Mesendoderm (in vitro differentiated cells): Measurements from ENCODE around the gene CHRM4.
A peak's percentile ranks its signal among the peaks of the same experiment; 100 is the strongest.

Experiments used
- DNase-seq: peaks from one replicate; pipeline ENCODE4 v3.0.0; 2013
- H2AK5ac ChIP-seq: 2 replicates; pipeline ENCODE4 v1.6.1; 2013; ENCODE audit warnings: low read length, inconsistent platforms
- H2BK120ac ChIP-seq: 2 replicates; pipeline ENCODE4 v1.6.1; 2013; ENCODE audit warnings: low read depth, mild to moderate bottlenecking, low read length, moderate library complexity, mixed read lengths
- H2BK15ac ChIP-seq: replicated peaks from 2 replicates; pipeline ENCODE4 v1.6.1; 2013; ENCODE audit warnings: low read depth, mild to moderate bottlenecking, moderate library complexity
- H2BK5ac ChIP-seq: 2 replicates; pipeline ENCODE4 v1.6.1; 2013; ENCODE audit warnings: low read length, inconsistent platforms
- H3K18ac ChIP-seq: 2 replicates; pipeline ENCODE4 v1.6.1; 2013; ENCODE audit warnings: mild to moderate bottlenecking, low read length, mixed read lengths
- H3K23ac ChIP-seq: one replicate; pipeline ENCODE4 v1.6.1; 2013; ENCODE audit warnings: low read length
- H3K27ac ChIP-seq: 2 replicates; pipeline ENCODE4 v1.5.1; 2013; ENCODE audit warnings: low read depth, mild to moderate bottlenecking, inconsistent platforms, low read length, moderate library complexity
- H3K27me3 ChIP-seq: 2 replicates; pipeline ENCODE4 v1.6.1; 2013; ENCODE audit warnings: low read length, control low read depth, mild to moderate bottlenecking, inconsistent platforms; ENCODE audit not compliant: insufficient read depth, poor library complexity
- H3K36me3 ChIP-seq: 2 replicates; pipeline ENCODE4 v1.6.1; 2013; ENCODE audit warnings: low read length, inconsistent platforms; ENCODE audit not compliant: control insufficient read depth, insufficient read depth
- H3K4ac ChIP-seq: one replicate; pipeline ENCODE4 v1.6.1; 2013; ENCODE audit warnings: low read depth, mild to moderate bottlenecking, low read length, moderate library complexity
- H3K4me1 ChIP-seq: 2 replicates; pipeline ENCODE4 v1.6.1; 2013; ENCODE audit warnings: low read depth, low read length, inconsistent platforms; ENCODE audit not compliant: control insufficient read depth
- H3K4me2 ChIP-seq: 2 replicates; pipeline ENCODE4 v1.6.1; 2013; ENCODE audit warnings: low read length
- H3K4me3 ChIP-seq: 2 replicates; pipeline ENCODE4 v1.5.1; 2013; ENCODE audit warnings: mild to moderate bottlenecking, low read length
- H3K56ac ChIP-seq: one replicate; pipeline ENCODE4 v1.6.1; 2013; ENCODE audit warnings: low read length
- H3K79me1 ChIP-seq: 2 replicates; pipeline ENCODE4 v1.6.1; 2013; ENCODE audit warnings: low read length, inconsistent platforms
- H3K79me2 ChIP-seq: 2 replicates; pipeline ENCODE4 v1.6.1; 2013; ENCODE audit warnings: mild to moderate bottlenecking, low read length; ENCODE audit not compliant: control insufficient read depth, insufficient read depth
- H3K9ac ChIP-seq: 2 replicates; pipeline ENCODE4 v1.6.1; 2013; ENCODE audit warnings: low read length, inconsistent platforms
- H4K5ac ChIP-seq: one replicate; pipeline ENCODE4 v1.6.1; 2013; ENCODE audit warnings: low read length
- H4K8ac ChIP-seq: one replicate; pipeline ENCODE4 v1.6.1; 2013; ENCODE audit warnings: low read depth, mild to moderate bottlenecking, control low read depth, low read length, moderate library complexity
- WGBS: extraction: QIAGEN DNeasy Blood & Tissue Kit; methylation state at CpG from one replicate; pipeline ENCODE4 v1.1.7; 2013; ENCODE audit warnings: low lambda C conversion rate, missing lambda C conversion rate; ENCODE audit not compliant: insufficient coverage; ENCODE audit errors: extremely low coverage; 5-methylcytosine and 5-hydroxymethylcytosine counted together

The CHRM4 gene

GRCh38 chr11:46362156-46363030 lies 29.2 kb downstream of the CHRM4 start:
- H3K27ac ChIP-seq, result no peak overlapping the region
- no peaks in the 10 kb centered on the region for H3K27me3 ChIP-seq
- H2BK5ac ChIP-seq, result no peak overlapping the region
- H3K4ac ChIP-seq, result no peak overlapping the region
- peaks cover 16% of the 10 kb centered on the region for H3K79me1 ChIP-seq
- H4K8ac ChIP-seq, result no peak overlapping the region
- no peak overlapping the region for H3K4me3 ChIP-seq
- peaks cover under 1% of the 10 kb centered on the region for H3K4me1 ChIP-seq
- H3K23ac ChIP-seq, result no peak overlapping the region
- peak overlapping the region; percentile 21 for H3K9ac ChIP-seq
- H4K5ac ChIP-seq, result no peak overlapping the region
- H3K36me3 ChIP-seq, result no peaks in the 10 kb centered on the region
- DNase-seq, result no peak
- no peak overlapping the region for H2AK5ac ChIP-seq
- WGBS, result no CpG with 5 or more reads among the region's 20 CpGs
- peak overlapping the region; percentile 30 for H3K56ac ChIP-seq
- H2BK120ac ChIP-seq, result no peak overlapping the region
- peaks cover 11% of the 10 kb centered on the region for H3K79me2 ChIP-seq
- no peak overlapping the region for H2BK15ac ChIP-seq
- no peak overlapping the region for H3K18ac ChIP-seq
- H3K4me2 ChIP-seq, result no peak overlapping the region

GRCh38 chr11:46361283-46362155 lies 30.1 kb downstream of the CHRM4 start:
- no peak overlapping the region for H2BK120ac ChIP-seq
- peaks cover 13% of the 10 kb centered on the region for H3K79me2 ChIP-seq
- H2AK5ac ChIP-seq, result no peak overlapping the region
- H3K79me1 ChIP-seq, result peaks cover 16% of the 10 kb centered on the region
- no CpG with 5 or more reads among the region's 26 CpGs for WGBS
- H3K36me3 ChIP-seq, result no peaks in the 10 kb centered on the region
- no peak overlapping the region for H3K4me3 ChIP-seq
- no peak overlapping the region for H3K27ac ChIP-seq
- H3K27me3 ChIP-seq, result no peaks in the 10 kb centered on the region
- no peak overlapping the region for H2BK15ac ChIP-seq
- no peak overlapping the region for H4K8ac ChIP-seq
- H3K4me2 ChIP-seq, result no peak overlapping the region
- peak overlapping the region; percentile 44 for H3K56ac ChIP-seq
- peaks cover 2% of the 10 kb centered on the region for H3K4me1 ChIP-seq
- no peak overlapping the region for H4K5ac ChIP-seq
- no peak overlapping the region for H3K18ac ChIP-seq
- no peak overlapping the region for H3K23ac ChIP-seq
- no peak overlapping the region for H3K4ac ChIP-seq
- no peak overlapping the region for H2BK5ac ChIP-seq
- peak overlapping the region; percentile 11 for H3K9ac ChIP-seq
- no peak for DNase-seq

- Histone ChIP-seq H2BK120ac (no peak overlapping the region), H3K56ac (peak overlapping the region; percentile 44), H3K18ac (no peak overlapping the region), H2AK5ac (no peak overlapping the region), H3K4ac (no peak overlapping the region), H2BK5ac (no peak overlapping the region), H4K5ac (no peak overlapping the region), H3K4me2 (no peak overlapping the region), H3K27me3 (no peaks in the 10 kb centered on the region), H3K79me2 (peaks cover 16% of the 10 kb centered on the region), H3K79me1 (peaks cover 20% of the 10 kb centered on the region), H3K9ac (peak overlapping the region; percentile 11), H3K27ac (no peak overlapping the region), H3K4me3 (no peak overlapping the region), H3K4me1 (peaks cover 2% of the 10 kb centered on the region), H2BK15ac (no peak overlapping the region), H4K8ac (no peak overlapping the region), H3K23ac (no peak overlapping the region), H3K36me3 (no peaks in the 10 kb centered on the region)
- no peak for DNase-seq
- WGBS, result no CpG with 5 or more reads among the region's 7 CpGs
These were observed 30.7 kb downstream of the CHRM4 start for GRCh38 chr11:46360878-46361277.

- Histone ChIP-seq H3K56ac (no peak overlapping the region), H3K36me3 (no peaks in the 10 kb centered on the region), H4K5ac (no peak overlapping the region), H3K27ac (no peak overlapping the region), H3K79me2 (peaks cover 16% of the 10 kb centered on the region), H3K27me3 (no peaks in the 10 kb centered on the region), H2BK5ac (no peak overlapping the region), H3K9ac (no peak overlapping the region), H3K4me2 (no peak overlapping the region), H3K79me1 (peaks cover 21% of the 10 kb centered on the region), H3K4ac (no peak overlapping the region), H3K4me1 (peaks cover 2% of the 10 kb centered on the region), H3K18ac (no peak overlapping the region), H2AK5ac (no peak overlapping the region), H3K4me3 (no peak overlapping the region), H2BK15ac (no peak overlapping the region), H3K23ac (no peak overlapping the region), H4K8ac (no peak overlapping the region), H2BK120ac (no peak overlapping the region)
- no peak for DNase-seq
- WGBS, result 100% methylated on average over 1 of the region's 1 CpG
These were observed 31.6 kb downstream of the CHRM4 start for GRCh38 chr11:46359953-46360352.

GRCh38 chr11:46357483-46357936 lies 34.1 kb downstream of the CHRM4 start:
- no CpG with 5 or more reads among the region's 11 CpGs for WGBS
- Histone ChIP-seq H3K79me2 (peaks cover 35% of the 10 kb centered on the region), H3K4ac (no peak overlapping the region), H3K27me3 (no peaks in the 10 kb centered on the region), H2BK15ac (no peak overlapping the region), H3K4me2 (no peak overlapping the region), H3K4me3 (no peak overlapping the region), H3K56ac (no peak overlapping the region), H2AK5ac (no peak overlapping the region), H3K4me1 (peaks cover 2% of the 10 kb centered on the region), H3K23ac (no peak overlapping the region), H2BK120ac (no peak overlapping the region), H4K8ac (no peak overlapping the region), H3K36me3 (no peaks in the 10 kb centered on the region), H2BK5ac (no peak overlapping the region), H3K27ac (no peak overlapping the region), H4K5ac (no peak overlapping the region), H3K9ac (no peak overlapping the region), H3K18ac (no peak overlapping the region), H3K79me1 (peaks cover 31% of the 10 kb centered on the region)
- DNase-seq, result peak; percentile 43
